Amygdala (tissue), 56 donors: ENCODE data around the gene CEP192.
"Not testable (repeated sequence)": the region's sequence is repeated elsewhere in the genome, so short reads cannot be mapped to it uniquely, and the experiment has no call there.

Experiments used
- DNase-seq, 56 donors: peaks; one replicate each; lab custom pipeline; 2025; lab: John Stamatoyannopoulos, UW

CEP192 gene

GRCh38 chr18:12990967-12991820, at the start of gene CEP192:
Gene CEP192 (plus strand): TSS chr18:12991362. CDS start chr18:12999425, 8,063 bp downstream.
- peak; percentile 78 to 98 (median 96) for DNase-seq

- no peak for DNase-seq
Measured at GRCh38 chr18:12943215-12943614, 47.9 kb upstream of the CEP192 start.

GRCh38 chr18:12944709-12945108, 46.5 kb upstream of the CEP192 start:
- peak in 7 of 56 donors; percentile 3 to 17 (median 6) for DNase-seq

GRCh38 chr18:12946549-12947284, 44.4 kb upstream of the CEP192 start:
- peak in 15 of 56 donors; percentile 22 to 58 (median 44) for DNase-seq

GRCh38 chr18:12947285-12948049, 43.7 kb upstream of the CEP192 start, which contains the start of gene SEH1L:
Gene SEH1L (plus strand): TSS chr18:12948011. CDS start chr18:12948122, 111 bp downstream.
- DNase-seq, result peak; percentile 90 to 100 (median 98)

- DNase-seq, result peak; percentile 62 to 98 (median 90)
Measured at GRCh38 chr18:12948050-12948804, 42.9 kb upstream of the CEP192 start.

GRCh38 chr18:12958478-12958877, 32.7 kb upstream of the CEP192 start:
- DNase-seq, result no peak

GRCh38 chr18:12960395-12960794, 30.8 kb upstream of the CEP192 start:
- no peak for DNase-seq

- peak in 1 of 56 donors; percentile 19 for DNase-seq
Measured at GRCh38 chr18:12960853-12961397, 30.2 kb upstream of the CEP192 start.

GRCh38 chr18:12963069-12963468, 28.1 kb upstream of the CEP192 start:
- no peak for DNase-seq

- DNase-seq, result no peak
Measured at GRCh38 chr18:12968115-12968514, 23.0 kb upstream of the CEP192 start.

GRCh38 chr18:12968619-12969018, 22.5 kb upstream of the CEP192 start:
- DNase-seq, result no peak

GRCh38 chr18:12973562-12974213, 17.5 kb upstream of the CEP192 start:
- DNase-seq, result no peak

- no peak for DNase-seq
Measured at GRCh38 chr18:12975488-12975887, 15.7 kb upstream of the CEP192 start.

GRCh38 chr18:12976305-12976704, 14.9 kb upstream of the CEP192 start:
- DNase-seq, result no peak

- not testable (repeated sequence) for DNase-seq
Measured at GRCh38 chr18:12980065-12980464, 11.1 kb upstream of the CEP192 start.

- no peak for DNase-seq
Measured at GRCh38 chr18:12989397-12990122, 1.6 kb upstream of the CEP192 start.

- DNase-seq, result no peak
Measured at GRCh38 chr18:12990123-12990475, 1.1 kb upstream of the CEP192 start.

GRCh38 chr18:12990641-12990966, 558 bp upstream of the CEP192 start:
- DNase-seq, result no peak
